MM.1S (cell line): Measurements from ENCODE around the gene SF3B2.

Experiments used
- CTCF ChIP-seq: fragments of 300-600 bp; sonication (generic); IDR thresholded peaks from 2 replicates; pipeline ENCODE4 v1.5.1; 2016; ENCODE audit warnings: antibody characterized with exemption, low read length, mixed read lengths
- EZH2 ChIP-seq: fragments of 300-600 bp; sonication (generic); optimal IDR thresholded peaks from 2 replicates; pipeline ENCODE3; 2017; ENCODE audit warnings: low read depth, mild to moderate bottlenecking, antibody characterized with exemption, low read length, mixed read lengths

GRCh38 chr11:66062408-66062807 is 10.2 kb downstream of the SF3B2 start:
- no peak for TF ChIP-seq CTCF
- TF ChIP-seq EZH2 = no peak
